AG09309 (cell line): Measurements from ENCODE around the gene PTPRN2.

Experiments used
- DNase-seq: peaks from one replicate; pipeline ENCODE4 v3.0.0-alpha.2; 2010; ENCODE audit warnings: low read depth
- H3K4me3 ChIP-seq: 2 replicates; pipeline ENCODE4 v1.5.1; 2011; ENCODE audit warnings: mild to moderate bottlenecking, low read depth, low read length, moderate library complexity; ENCODE audit not compliant: control insufficient read depth
- TF ChIP-seq, protein P1 (sequence below): IDR thresholded peaks from 2 replicates; pipeline ENCODE4 v1.5.1; 2011; ENCODE audit warnings: mild to moderate bottlenecking, low read depth, low read length, inconsistent platforms; ENCODE audit not compliant: insufficient read depth, control insufficient read depth; ENCODE audit errors: missing control alignments

The PTPRN2 gene

DNA sequence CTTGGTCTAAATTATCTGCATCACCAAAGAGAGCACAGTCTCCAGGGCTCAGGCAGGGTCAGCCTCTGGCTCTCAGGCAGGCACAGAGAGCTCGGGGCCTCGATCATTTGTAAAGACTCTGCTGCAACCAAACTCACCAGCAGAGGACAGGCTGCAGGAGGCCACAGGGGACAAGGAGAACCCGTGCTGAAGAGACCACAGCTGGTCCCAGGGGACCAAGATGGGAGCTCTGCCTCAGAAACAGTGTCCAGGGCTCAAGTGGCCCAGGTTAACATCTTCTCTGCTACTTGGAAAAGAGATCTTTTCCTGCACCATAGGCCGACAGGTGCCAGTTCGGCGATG is 543.2 kb downstream of the PTPRN2 start:
- no peak for DNase-seq
- TF ChIP-seq, protein P1, sequence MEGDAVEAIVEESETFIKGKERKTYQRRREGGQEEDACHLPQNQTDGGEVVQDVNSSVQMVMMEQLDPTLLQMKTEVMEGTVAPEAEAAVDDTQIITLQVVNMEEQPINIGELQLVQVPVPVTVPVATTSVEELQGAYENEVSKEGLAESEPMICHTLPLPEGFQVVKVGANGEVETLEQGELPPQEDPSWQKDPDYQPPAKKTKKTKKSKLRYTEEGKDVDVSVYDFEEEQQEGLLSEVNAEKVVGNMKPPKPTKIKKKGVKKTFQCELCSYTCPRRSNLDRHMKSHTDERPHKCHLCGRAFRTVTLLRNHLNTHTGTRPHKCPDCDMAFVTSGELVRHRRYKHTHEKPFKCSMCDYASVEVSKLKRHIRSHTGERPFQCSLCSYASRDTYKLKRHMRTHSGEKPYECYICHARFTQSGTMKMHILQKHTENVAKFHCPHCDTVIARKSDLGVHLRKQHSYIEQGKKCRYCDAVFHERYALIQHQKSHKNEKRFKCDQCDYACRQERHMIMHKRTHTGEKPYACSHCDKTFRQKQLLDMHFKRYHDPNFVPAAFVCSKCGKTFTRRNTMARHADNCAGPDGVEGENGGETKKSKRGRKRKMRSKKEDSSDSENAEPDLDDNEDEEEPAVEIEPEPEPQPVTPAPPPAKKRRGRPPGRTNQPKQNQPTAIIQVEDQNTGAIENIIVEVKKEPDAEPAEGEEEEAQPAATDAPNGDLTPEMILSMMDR: no peak
- H3K4me3 ChIP-seq: no peak overlapping the region

DNA sequence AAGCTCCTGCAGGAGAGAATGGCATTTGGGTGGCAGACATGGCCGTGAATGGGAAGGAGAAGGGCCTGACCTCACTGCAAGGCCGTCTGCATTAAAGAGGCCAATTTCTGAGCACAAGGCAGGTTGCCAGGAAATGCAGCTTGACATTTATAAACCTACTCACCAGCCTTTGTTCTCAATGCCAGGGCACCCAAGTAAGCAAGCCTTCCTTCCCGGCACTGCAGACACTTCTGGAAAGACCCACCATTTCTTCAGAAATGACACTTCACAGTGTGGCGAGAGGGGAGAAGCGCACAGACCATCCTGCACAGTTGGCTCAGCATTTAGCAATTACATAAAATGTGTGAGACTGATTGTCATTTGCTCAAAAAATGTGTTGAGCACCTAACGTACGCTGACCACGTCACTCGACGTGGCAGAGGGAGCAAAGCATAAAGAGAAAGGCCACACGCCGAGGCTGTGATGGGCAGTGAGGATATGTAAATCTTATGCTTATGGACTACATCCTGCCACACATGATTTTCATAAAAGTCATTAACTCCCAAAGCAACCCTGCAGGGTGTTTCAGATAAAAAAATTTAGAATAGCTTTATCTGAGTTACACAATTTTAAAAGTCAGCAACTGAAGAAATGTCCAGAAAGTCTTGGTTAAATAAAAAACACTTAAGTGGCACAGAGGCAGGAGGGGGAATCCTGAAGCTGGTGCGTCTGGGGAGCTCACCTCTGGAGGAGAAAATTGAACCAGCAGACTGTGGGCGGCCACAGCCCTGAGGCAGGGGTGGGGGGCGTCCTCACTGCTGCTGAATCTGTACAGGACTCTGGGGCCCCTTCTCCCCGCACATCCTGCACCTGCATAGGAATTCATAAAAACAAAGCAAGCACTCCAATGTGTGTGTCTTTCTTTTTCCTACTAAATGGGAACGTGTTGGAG is 543.8 kb downstream of the PTPRN2 start:
- no peak for DNase-seq
- TF ChIP-seq, protein P1: no peak
- no peak overlapping the region for H3K4me3 ChIP-seq

DNA sequence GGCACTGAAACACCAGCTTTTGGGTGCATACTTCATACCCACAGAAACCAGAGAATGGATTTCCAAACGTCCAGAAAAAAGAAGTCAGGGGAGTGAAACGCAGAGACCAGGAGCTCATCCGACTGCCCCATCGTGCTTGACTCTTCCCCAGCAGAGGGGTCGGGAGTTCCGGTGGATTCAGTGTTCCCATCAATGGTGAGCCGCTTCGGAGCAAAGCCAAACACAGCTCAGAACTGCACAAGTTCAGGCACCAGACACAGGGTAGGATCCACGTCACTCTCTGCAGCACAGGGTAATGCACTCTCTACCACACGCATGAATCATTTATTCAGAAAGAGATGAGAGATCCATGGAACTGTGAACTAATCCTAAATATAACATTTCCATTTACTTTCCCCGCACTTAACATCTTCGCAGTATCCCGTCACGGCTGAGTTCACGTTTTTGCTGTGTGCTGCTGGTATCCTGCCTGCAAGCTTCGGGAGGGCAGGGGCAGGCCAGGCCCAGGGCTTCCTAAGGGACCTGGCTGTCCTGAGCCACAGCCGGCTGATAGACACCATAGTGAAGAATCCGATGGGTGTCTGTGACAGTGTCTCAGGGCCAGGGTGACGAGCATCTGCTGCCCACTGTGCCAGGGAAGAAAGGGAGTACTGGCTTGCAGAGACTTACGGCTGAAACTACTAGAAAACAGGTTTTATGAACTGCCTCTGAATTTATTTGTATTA is 545.3 kb downstream of the PTPRN2 start:
- H3K4me3 ChIP-seq: no peak overlapping the region
- DNase-seq: no peak

DNA sequence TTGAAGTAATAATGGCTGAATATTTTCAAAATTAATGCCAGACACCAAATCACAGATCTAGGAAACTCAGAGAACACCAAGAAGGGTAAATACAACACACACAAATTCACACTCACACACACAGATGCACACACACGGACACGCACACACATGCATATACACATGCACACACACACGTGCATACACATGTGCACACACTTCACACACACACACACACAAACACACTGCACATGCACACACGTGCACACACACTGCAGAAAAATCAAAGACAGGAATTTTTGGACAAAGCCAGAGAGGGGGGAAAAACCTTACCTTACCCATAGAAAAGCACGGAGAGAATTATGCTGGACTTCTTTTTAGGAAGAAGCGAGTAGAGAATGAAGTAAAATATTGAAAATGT is 547.4 kb downstream of the PTPRN2 start:
- no peak for DNase-seq
- TF ChIP-seq, protein P1: no peak

More for the DNA sequence above, 545.3 kb downstream of the PTPRN2 start:
- TF ChIP-seq, protein P1: no peak

DNA sequence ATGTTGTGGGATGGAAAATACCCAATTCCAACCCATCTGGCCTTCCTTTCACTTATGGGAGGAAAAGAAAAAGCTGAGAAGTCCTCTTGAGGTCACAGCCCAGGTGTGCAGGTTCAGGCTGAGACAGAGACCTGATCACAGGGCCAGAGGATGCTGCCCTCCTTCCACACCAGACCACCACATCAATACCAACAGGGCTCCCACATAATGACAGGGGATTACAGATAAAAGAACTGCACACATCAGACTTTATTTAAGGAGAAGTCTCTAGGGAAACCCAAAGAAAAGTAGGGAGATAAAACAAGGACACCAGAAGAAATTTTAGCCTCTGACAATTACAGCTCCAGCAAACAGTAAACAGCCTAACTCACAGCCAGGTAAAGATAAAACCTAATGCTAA is 548.4 kb downstream of the PTPRN2 start:
- TF ChIP-seq, protein P1: no peak
- H3K4me3 ChIP-seq: no peak overlapping the region
- DNase-seq: no peak

More for the DNA sequence above, 547.4 kb downstream of the PTPRN2 start:
- H3K4me3 ChIP-seq: no peak overlapping the region

DNA sequence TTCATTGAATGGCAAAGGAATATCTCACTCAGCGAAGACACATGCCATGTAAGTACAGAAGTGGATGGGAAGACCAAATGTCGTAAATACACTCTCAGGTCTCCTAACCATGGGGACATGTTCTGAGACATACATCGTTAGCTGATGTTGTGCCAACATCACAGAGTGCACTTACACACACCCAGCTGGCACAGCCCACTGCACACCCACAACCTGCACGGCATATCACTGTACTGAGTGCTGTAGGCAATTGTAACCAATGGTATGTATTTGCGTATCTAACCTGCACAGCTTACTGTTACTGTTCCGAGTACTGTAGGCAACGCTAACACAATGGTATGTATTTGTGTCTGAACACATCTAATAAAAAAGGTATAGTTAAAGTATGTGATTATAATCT is 550.4 kb downstream of the PTPRN2 start:
- no peak for DNase-seq
- TF ChIP-seq, protein P1: no peak

More for the DNA sequence above, 550.4 kb downstream of the PTPRN2 start:
- no peak overlapping the region for H3K4me3 ChIP-seq
